Muscle layer of colon (tissue), 2 donors: ENCODE results near the gene RAB3GAP1.
A peak's percentile ranks its signal among the peaks of the same experiment; 100 is the strongest.

Experiments
- H3K27ac ChIP-seq: one replicate; pipeline ENCODE4 v1.7.0; 2013; ENCODE audit warnings: low read depth, mild to moderate bottlenecking, low read length, moderate library complexity
- H3K27me3 ChIP-seq, 2 donors: one replicate each; pipeline ENCODE4 v1.7.0; 2013; ENCODE audit warnings: low read length in 2 of 2, mild to moderate bottlenecking in 2 of 2; ENCODE audit not compliant: insufficient read depth in 2 of 2, control insufficient read depth in 1 of 2
- H3K36me3 ChIP-seq: one replicate; pipeline ENCODE4 v1.7.0; 2013; ENCODE audit warnings: mild to moderate bottlenecking, low read length; ENCODE audit not compliant: insufficient read depth
- H3K4me1 ChIP-seq: one replicate; pipeline ENCODE4 v1.7.0; 2013; ENCODE audit warnings: mild to moderate bottlenecking, low read length; ENCODE audit not compliant: insufficient read depth
- H3K4me3 ChIP-seq, 2 donors: one replicate each; pipeline ENCODE4 v1.7.0; 2013; ENCODE audit warnings: low read length in 2 of 2, low read depth in 1 of 2, mild to moderate bottlenecking in 1 of 2, moderate library complexity in 1 of 2
- H3K9ac ChIP-seq: one replicate; pipeline ENCODE4 v1.7.0; 2013; ENCODE audit warnings: low read length
- H3K9me3 ChIP-seq: one replicate; pipeline ENCODE4 v1.7.0; 2013; ENCODE audit warnings: mild to moderate bottlenecking, low read length
- donor health status: abdominal sarcoma.
- donor health status: Adenocarcinoma of cecum.

RAB3GAP1 gene

DNA sequence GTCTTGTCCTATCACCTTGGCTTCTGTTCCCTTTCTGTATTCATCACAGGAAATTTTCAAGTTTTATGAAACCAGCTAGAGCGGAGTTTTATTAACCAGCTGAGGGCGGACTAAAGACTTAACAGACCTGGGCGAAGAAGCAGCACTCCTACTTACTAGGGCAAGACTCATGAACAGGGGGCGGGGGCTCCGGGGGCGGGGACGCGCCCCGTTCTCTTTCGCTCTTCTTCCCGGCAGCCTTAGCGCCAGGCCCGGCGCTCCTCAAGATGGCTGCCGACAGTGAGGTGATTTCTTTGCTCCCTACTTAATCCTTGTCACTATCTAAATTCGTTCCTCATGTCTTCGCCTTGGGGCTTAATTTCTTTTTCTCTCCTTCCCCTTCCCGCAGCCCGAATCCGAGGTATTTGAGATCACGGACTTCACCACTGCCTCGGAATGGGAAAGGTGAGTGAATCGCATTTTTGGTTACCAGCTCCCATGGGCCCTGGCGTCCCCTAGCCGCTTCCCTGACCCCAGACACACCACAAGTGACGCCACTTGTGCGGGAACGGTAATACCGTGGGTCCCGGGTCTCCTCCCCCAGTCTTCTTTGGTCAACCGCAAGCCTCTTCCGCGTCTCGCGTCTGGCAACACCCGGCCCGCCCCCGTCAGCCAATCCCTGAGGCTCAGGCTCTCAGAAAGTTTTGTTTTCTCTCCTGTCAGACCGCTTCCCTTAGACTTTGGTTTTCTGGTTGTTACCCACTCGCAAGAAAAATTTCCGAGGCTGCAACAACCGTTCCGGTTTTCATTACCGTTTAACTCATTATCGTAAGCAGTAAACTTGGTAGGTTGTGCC lies at the start of gene RAB3GAP1:
Gene RAB3GAP1, plus strand, starts transcription at position 251 of the 835 bp plus-strand sequence. Its CDS starts 16 bp downstream, at position 267.
- Histone ChIP-seq H3K4me3 (peak within 1 kb of the TSS; percentile 87 to 88), H3K9ac (peak within 1 kb of the TSS; percentile 89), H3K36me3 (no peaks in the 10 kb centered on the region), H3K9me3 (no peaks in the 10 kb centered on the region), H3K4me1 (peaks cover 17% of the 10 kb centered on the region), H3K27me3 (no peaks in the 10 kb centered on the region), H3K27ac (peak within 1 kb of the TSS; percentile 74)

DNA sequence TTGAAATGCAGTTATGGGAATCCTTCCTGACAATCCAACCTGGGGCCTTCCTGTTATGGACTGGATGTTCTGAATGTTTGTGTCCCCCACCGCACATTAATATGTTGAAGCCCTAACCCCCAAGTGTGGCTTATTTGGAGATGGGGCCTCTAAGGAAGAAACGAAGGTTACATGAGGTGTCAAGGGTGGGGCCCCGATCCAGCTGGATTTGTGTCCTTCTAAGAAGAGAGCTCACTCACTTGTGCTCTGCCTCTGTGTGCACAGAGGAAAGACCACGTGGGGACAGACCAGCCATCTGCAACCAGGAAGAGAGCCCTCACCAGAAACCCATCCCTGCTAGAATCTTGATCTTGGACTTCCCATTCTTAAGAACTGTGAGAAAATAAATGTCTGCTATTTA lies 49.3 kb upstream of the RAB3GAP1 start:
- no peaks in the 10 kb centered on the region for H3K36me3 ChIP-seq
- peaks cover 0 to 5% of the 10 kb centered on the region in 2 donors for H3K27me3 ChIP-seq
- no peak overlapping the region for H3K27ac ChIP-seq
- no peak overlapping the region for H3K4me3 ChIP-seq
- H3K9me3 ChIP-seq: no peaks in the 10 kb centered on the region
- H3K9ac ChIP-seq: no peak overlapping the region
- H3K4me1 ChIP-seq: peaks cover 3% of the 10 kb centered on the region

DNA sequence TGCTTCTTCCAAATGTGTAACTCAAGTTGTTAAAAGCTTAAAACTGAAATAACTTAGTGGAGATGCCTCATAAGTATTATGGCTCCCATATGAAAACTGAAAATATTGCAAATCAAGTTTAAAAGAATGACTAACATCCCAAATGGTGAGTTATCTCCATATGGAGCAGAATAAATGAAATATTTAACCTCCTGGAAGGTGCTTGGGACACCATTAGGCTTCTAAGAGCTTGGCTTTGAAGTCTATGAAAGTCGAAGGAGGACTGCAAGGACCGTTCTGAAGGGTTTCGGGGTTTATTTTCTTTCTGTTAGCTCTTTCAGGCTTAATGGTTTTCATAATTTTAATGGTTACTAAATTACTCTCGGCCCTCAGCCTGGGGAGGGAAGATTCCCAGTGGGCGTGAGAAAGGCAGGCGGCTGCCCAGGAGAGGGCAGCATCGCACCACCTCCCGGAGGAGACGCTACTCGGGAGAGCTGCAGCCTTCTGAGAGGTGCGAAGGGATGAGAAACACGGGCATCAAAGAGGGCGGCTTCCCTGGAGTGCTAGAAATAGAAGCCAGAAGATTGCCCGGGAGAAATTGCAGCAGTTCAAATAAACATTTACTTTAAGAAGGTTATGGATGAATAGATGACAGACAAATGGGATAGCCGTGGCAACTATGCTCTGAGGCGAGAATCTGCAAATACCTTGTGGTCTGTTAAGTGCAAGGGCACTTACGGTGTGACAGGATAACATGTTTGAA lies 47.9 kb upstream of the RAB3GAP1 start:
- no peaks in the 10 kb centered on the region for H3K36me3 ChIP-seq
- no peak overlapping the region for H3K27ac ChIP-seq
- no peak overlapping the region for H3K9ac ChIP-seq
- H3K27me3 ChIP-seq: peaks cover 0 to 5% of the 10 kb centered on the region in 2 donors
- peaks cover 3% of the 10 kb centered on the region for H3K4me1 ChIP-seq
- H3K9me3 ChIP-seq: no peaks in the 10 kb centered on the region
- H3K4me3 ChIP-seq: no peak overlapping the region

DNA sequence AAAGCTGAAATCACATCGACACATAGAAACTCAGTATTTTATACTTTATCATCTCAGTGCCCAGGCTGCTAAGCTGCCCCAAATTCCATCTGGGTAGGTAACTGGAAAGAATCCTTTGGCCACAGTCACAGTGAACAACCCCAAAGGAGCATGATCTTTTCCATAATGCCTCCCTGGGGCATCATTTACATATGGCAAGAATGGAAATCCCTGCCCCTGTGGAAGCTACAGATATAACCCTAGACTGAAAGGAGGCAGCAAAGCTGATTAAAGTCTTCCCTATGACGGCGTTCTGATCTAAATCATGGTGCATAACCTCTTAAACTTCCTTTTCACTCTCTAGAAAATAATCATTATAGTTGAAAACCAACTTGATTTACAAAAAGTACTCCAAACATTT lies 46.3 kb upstream of the RAB3GAP1 start:
- H3K4me1 ChIP-seq: peaks cover 3% of the 10 kb centered on the region

DNA sequence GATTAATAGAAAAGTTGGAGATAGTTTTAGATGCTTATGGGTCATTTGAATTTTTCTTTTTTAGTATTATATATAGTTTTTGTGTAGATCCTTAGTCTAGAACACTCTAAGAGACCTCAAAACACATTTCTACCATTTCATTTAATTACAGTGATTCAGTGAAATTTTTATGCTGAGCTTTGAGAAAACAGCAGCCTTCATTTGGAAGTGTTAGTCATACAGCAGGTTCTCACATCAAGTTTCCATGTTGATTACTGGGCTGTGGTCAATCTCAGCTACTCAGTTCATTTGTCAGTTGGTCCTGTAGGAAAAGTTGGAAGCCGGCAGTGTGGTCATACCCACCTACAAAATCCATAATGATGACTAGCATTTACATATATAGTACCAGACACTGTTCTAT lies 42.8 kb upstream of the RAB3GAP1 start:
- Histone ChIP-seq H3K36me3 (no peaks in the 10 kb centered on the region), H3K9ac (no peak overlapping the region), H3K27me3 (peaks cover 0 to 5% of the 10 kb centered on the region in 2 donors), H3K4me1 (peaks cover 3% of the 10 kb centered on the region), H3K27ac (no peak overlapping the region), H3K4me3 (no peak overlapping the region), H3K9me3 (no peaks in the 10 kb centered on the region)

More for the DNA sequence above, 46.3 kb upstream of the RAB3GAP1 start:
- H3K9ac ChIP-seq: no peak overlapping the region
- no peaks in the 10 kb centered on the region for H3K36me3 ChIP-seq
- peaks cover 0 to 5% of the 10 kb centered on the region in 2 donors for H3K27me3 ChIP-seq
- no peak overlapping the region for H3K27ac ChIP-seq
- no peak overlapping the region for H3K4me3 ChIP-seq
- no peaks in the 10 kb centered on the region for H3K9me3 ChIP-seq

DNA sequence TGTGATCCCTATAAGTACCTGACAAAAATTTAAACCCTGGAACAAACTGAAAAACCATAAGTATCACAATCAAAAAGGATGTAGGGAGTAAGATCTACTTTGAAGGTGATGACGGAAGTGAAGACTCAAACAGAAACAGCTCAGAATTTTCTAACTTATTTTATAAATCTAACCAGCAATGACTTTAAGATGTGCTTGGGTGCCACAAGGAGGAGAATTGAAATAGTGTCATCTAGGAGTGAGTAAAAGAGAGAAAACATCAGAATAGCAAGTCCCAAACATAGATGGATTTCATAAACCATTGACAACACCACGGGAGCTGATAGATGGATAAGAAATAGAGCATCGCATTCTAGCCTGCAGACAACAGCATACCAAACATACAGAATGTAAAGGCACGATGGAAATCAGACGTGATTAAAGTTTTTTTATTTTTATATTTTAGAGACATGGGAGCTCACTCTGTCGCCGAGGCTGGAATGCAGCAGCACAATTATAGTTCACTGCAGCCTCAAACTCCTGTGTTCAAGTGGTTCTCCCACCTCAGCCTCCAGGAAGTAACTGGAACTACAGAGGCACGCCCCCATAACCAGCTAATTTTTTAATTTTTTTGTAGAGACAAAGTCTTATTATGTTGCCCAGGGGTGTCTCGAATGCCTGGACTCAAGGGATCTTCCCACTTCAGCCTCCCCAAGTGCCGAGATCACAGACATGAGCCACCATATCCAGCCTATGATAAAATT lies 41.7 kb upstream of the RAB3GAP1 start:
- Histone ChIP-seq H3K4me1 (no peaks in the 10 kb centered on the region), H3K27me3 (no peaks in the 10 kb centered on the region), H3K9ac (no peak overlapping the region), H3K27ac (no peak overlapping the region), H3K9me3 (no peaks in the 10 kb centered on the region), H3K36me3 (no peaks in the 10 kb centered on the region), H3K4me3 (no peak overlapping the region)

DNA sequence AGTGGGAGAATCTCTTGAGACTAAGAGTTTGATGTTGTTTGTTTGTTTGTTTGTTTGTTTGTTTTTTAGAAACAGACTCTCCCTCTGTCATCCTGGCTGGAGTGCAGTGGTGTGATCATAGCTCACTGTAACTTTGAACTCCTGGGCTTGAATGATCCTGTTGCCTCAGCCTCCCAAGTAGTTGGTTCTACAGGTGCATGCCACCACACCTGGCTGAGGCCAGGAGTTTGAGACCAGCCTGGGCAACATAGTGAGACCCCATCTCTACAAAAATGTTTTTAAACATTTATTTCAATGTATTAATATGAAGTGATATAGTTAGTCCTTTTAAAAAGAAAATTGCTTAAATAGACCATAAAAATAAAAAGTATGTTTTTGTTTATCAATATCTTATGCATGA lies 40.5 kb upstream of the RAB3GAP1 start:
- Histone ChIP-seq H3K27ac (no peak overlapping the region), H3K4me3 (no peak overlapping the region), H3K27me3 (no peaks in the 10 kb centered on the region), H3K9me3 (no peaks in the 10 kb centered on the region), H3K36me3 (no peaks in the 10 kb centered on the region), H3K4me1 (no peaks in the 10 kb centered on the region), H3K9ac (no peak overlapping the region)

DNA sequence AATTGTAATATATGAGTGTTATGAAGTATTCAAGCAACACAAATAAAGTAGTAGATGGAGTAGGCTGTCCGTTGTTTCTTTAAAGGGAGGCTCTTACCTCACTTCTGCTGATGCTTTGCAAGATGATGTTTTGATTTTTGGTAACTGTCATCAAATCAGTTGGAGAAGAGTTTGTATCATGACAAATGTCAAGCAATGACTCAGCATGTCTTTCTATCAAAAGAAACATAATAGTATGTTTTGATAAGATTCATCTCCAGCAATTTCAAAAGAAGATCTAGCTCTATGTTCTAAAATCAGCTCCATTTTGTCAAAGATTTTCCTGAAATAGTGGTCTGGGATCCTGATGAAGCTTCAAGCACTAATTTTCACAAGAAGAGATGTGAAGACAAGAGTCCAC lies 30.5 kb upstream of the RAB3GAP1 start:
- Histone ChIP-seq H3K4me1 (no peaks in the 10 kb centered on the region), H3K4me3 (no peak overlapping the region), H3K27ac (no peak overlapping the region), H3K9ac (no peak overlapping the region), H3K27me3 (no peaks in the 10 kb centered on the region), H3K36me3 (no peaks in the 10 kb centered on the region), H3K9me3 (no peaks in the 10 kb centered on the region)

DNA sequence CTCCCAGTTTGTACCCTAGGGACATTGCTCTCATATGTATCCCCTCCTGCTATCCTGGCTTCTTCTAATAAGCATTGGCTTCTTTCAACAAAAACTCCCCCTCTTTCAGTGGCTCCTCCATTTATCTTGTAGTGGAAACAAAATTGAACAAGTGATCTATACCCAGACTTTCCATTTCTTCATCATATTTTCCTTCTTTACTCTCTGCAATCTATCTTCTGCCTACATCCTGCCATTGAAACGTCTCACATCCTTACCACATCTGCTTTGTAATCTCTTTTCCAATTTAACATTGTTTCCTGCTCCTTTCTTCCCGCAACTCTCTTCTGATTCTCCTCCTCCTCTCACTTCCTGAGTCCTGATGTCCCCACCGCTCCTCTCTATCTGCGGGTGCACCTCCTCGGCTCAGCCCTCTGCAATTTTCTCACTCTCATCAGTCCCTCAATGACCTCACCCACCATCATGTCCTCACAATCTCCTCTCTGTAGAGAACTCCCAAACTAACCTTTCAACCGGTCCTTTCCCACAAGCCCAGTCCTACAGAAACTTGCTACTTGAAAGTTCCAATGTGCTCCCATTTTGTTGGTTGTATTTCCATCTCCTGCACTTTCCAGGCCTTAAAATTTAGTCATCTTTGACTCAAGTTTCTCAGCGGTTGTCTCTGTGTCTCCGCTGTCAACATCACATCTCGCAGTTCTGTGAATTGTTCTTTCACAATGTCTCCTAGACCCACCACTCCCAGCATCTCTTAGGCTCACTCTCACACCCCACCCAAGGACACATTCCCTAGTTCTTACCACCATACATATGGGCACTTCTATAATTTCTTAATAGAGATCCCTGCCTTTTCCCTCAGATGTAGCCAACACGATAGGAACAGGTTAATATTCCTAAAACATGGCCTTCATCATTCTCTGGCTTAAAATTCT lies 28.9 kb upstream of the RAB3GAP1 start:
- Histone ChIP-seq H3K9me3 (no peaks in the 10 kb centered on the region), H3K27me3 (no peaks in the 10 kb centered on the region), H3K4me3 (no peak overlapping the region), H3K36me3 (no peaks in the 10 kb centered on the region), H3K4me1 (no peaks in the 10 kb centered on the region), H3K27ac (no peak overlapping the region), H3K9ac (no peak overlapping the region)

DNA sequence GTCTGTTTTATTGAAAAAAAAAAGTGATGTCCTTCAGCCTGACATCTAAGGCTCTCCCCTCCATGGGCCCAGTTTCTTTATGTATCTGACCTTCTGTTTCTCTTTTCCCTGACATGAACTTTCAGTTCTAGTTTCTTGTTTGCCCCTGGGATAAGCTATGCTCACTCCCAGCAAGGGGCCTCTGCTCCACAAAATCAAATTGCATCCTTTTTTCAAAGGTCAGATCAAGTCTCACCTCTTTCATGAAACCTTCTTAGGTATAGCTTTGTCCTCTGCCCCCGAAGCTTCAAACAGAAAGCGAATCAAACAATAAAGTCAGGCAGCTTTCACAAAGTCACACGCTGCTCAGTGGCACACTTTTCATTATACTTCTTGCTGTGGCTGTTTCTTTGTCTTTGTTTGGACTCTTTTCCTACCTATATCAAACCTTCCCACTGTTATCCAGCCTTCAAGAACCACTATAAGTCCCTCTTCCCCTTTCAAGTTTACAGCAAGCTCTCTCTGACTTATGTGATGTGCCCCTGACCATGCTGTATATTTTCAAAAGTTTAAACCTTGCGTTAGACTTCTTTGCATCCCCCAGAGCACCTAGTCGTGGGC lies 28.1 kb upstream of the RAB3GAP1 start:
- Histone ChIP-seq H3K4me3 (no peak overlapping the region), H3K4me1 (no peaks in the 10 kb centered on the region), H3K27me3 (no peaks in the 10 kb centered on the region), H3K27ac (no peak overlapping the region), H3K9me3 (no peaks in the 10 kb centered on the region), H3K9ac (no peak overlapping the region), H3K36me3 (no peaks in the 10 kb centered on the region)
